Mesenchymal stem cell (in vitro differentiated cells and primary cell): ENCODE data around the gene SOX10.

ENCODE experiments used
- DNase-seq: peaks from one replicate; pipeline ENCODE4 v3.0.0-alpha.2; 2013
- H2AFZ ChIP-seq: one replicate; pipeline ENCODE4 v1.6.1; 2013; ENCODE audit warnings: low read depth, mild to moderate bottlenecking, control low read depth, inconsistent platforms, low read length, moderate library complexity
- H2AK5ac ChIP-seq: 2 replicates; pipeline ENCODE4 v1.6.1; 2013; ENCODE audit warnings: low read length, moderate library complexity, mild to moderate bottlenecking, inconsistent platforms; ENCODE audit not compliant: severe bottlenecking
- H2BK120ac ChIP-seq: one replicate; pipeline ENCODE4 v1.6.1; 2013; ENCODE audit warnings: low read depth, mild to moderate bottlenecking, inconsistent platforms, low read length, moderate library complexity
- H2BK12ac ChIP-seq, 2 experiments: one replicate each; pipeline ENCODE4 v1.6.1; 2013; ENCODE audit warnings: inconsistent platforms in 2 of 2, low read length in 2 of 2, mild to moderate bottlenecking in 2 of 2, moderate library complexity in 2 of 2, control low read depth in 1 of 2
- H2BK15ac ChIP-seq: one replicate; pipeline ENCODE4 v1.6.1; 2013; ENCODE audit warnings: mild to moderate bottlenecking, low read depth, inconsistent platforms; ENCODE audit not compliant: poor library complexity, severe bottlenecking
- H2BK5ac ChIP-seq: 2 replicates; pipeline ENCODE4 v1.6.1; 2013; ENCODE audit warnings: low read depth, mild to moderate bottlenecking, low read length, control low read depth, inconsistent platforms; ENCODE audit not compliant: poor library complexity, severe bottlenecking
- H3K14ac ChIP-seq, 2 experiments: one replicate each; pipeline ENCODE4 v1.6.1; 2013; ENCODE audit warnings: inconsistent platforms in 2 of 2, low read length in 2 of 2, control low read depth in 1 of 2, mild to moderate bottlenecking in 1 of 2, moderate library complexity in 1 of 2
- H3K18ac ChIP-seq, 2 experiments: one replicate each; pipeline ENCODE4 v1.6.1; 2013; ENCODE audit warnings: inconsistent platforms in 2 of 2, low read length in 2 of 2, control low read depth in 1 of 2, low read depth in 1 of 2, mild to moderate bottlenecking in 1 of 2
- H3K23ac ChIP-seq, 2 experiments: one replicate each; pipeline ENCODE4 v1.6.1; 2013; ENCODE audit warnings: inconsistent platforms in 2 of 2, low read length in 2 of 2, mild to moderate bottlenecking in 2 of 2, moderate library complexity in 2 of 2, control low read depth in 1 of 2
- H3K27ac ChIP-seq: 2 replicates; pipeline ENCODE4 v1.5.1; 2013; ENCODE audit warnings: mild to moderate bottlenecking, moderate library complexity, low read length, control low read depth, inconsistent platforms; ENCODE audit not compliant: poor library complexity, severe bottlenecking
- H3K27me3 ChIP-seq, 2 experiments: 2 replicates each; pipeline versions ENCODE4 v1.6.1 to v1.7.0; 2013; ENCODE audit warnings: low read length in 2 of 2, mild to moderate bottlenecking in 2 of 2, moderate library complexity in 2 of 2, control low read depth in 1 of 2, inconsistent platforms in 1 of 2; ENCODE audit not compliant: control insufficient read depth in 1 of 2, insufficient read depth in 1 of 2
- H3K36me3 ChIP-seq, 2 experiments: 2 replicates each; pipeline versions ENCODE4 v1.6.1 to v1.7.0; 2013; ENCODE audit warnings: low read length in 2 of 2, control low read depth in 1 of 2, inconsistent platforms in 1 of 2, low read depth in 1 of 2, mild to moderate bottlenecking in 1 of 2; ENCODE audit not compliant: insufficient read depth in 2 of 2, control insufficient read depth in 1 of 2
- H3K4ac ChIP-seq, 2 experiments: one replicate each; pipeline ENCODE4 v1.6.1; 2013; ENCODE audit warnings: inconsistent platforms in 2 of 2, low read length in 2 of 2, mild to moderate bottlenecking in 2 of 2, moderate library complexity in 2 of 2, control low read depth in 1 of 2, low read depth in 1 of 2
- H3K4me1 ChIP-seq: 2 replicates; pipeline ENCODE4 v1.6.1; 2013; ENCODE audit warnings: low read depth, low read length, control low read depth; ENCODE audit not compliant: control insufficient read depth, insufficient read depth
- H3K4me2 ChIP-seq: 2 replicates; pipeline ENCODE4 v1.6.1; 2013; ENCODE audit warnings: low read length, mild to moderate bottlenecking, inconsistent platforms; ENCODE audit not compliant: poor library complexity, severe bottlenecking
- H3K4me3 ChIP-seq, 2 experiments: 2 replicates each; pipeline versions ENCODE4 v1.5.1 to v1.7.0; 2013; ENCODE audit warnings: low read length in 2 of 2, mild to moderate bottlenecking in 2 of 2, control low read depth in 1 of 2, low read depth in 1 of 2; ENCODE audit not compliant: insufficient read depth in 1 of 2
- H3K79me1 ChIP-seq: replicated peaks from 2 replicates; pipeline ENCODE4 v1.6.1; 2013; ENCODE audit warnings: mild to moderate bottlenecking, control low read depth, low read length, inconsistent platforms; ENCODE audit not compliant: poor library complexity, severe bottlenecking
- H3K9ac ChIP-seq: 2 replicates; pipeline ENCODE4 v1.7.0; 2013; ENCODE audit warnings: mild to moderate bottlenecking, low read length, moderate library complexity
- H3K9me3 ChIP-seq: 2 replicates; pipeline ENCODE4 v1.7.0; 2013; ENCODE audit warnings: mild to moderate bottlenecking, low read length; ENCODE audit not compliant: control insufficient read depth
- H4K8ac ChIP-seq: one replicate; pipeline ENCODE4 v1.6.1; 2013; ENCODE audit warnings: inconsistent platforms, mild to moderate bottlenecking, low read length, moderate library complexity
- H4K91ac ChIP-seq: one replicate; pipeline ENCODE4 v1.6.1; 2013; ENCODE audit warnings: mild to moderate bottlenecking, low read length, inconsistent platforms
- WGBS: methylation state at CpG from one replicate; pipeline ENCODE4 v1.1.7; 2013; ENCODE audit warnings: mixed read lengths; 5-methylcytosine and 5-hydroxymethylcytosine counted together

The SOX10 gene

DNA sequence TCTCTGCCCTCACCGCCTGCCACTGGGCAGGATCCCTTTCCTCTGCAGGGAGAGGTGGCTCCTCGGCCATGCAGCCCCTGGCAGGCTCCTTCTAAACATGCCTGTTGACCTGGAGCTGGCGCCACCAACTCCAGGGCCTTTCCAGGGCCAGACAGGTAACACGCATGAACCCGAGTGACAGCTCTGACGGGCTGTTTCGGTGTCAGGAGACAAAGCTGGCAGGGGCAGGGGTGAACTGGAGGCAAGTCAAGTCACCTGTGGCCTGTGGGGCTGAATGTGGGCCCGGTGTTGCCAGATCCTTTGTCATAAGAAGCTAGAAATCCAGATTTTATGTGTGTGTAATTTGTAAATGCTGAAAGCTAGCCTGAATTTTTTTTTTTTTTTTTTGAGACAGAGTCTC, 42.2 kb downstream of the SOX10 start:
- H2AFZ ChIP-seq, result no peak overlapping the region
- H3K14ac ChIP-seq, result no peak overlapping the region
- no peak for DNase-seq
- H3K27me3 ChIP-seq, result no peaks in the 10 kb centered on the region
- no peak overlapping the region for H3K4me3 ChIP-seq
- H2BK120ac ChIP-seq, result no peak overlapping the region
- H3K9ac ChIP-seq, result no peak overlapping the region
- H3K36me3 ChIP-seq, result peaks cover 65 to 74% of the 10 kb centered on the region in 2 experiments
- H2AK5ac ChIP-seq, result no peak overlapping the region
- H3K23ac ChIP-seq, result no peak overlapping the region
- H3K18ac ChIP-seq, result no peak overlapping the region
- no peak overlapping the region for H3K4ac ChIP-seq
- H3K4me2 ChIP-seq, result no peak overlapping the region
- H4K91ac ChIP-seq, result no peak overlapping the region
- H2BK12ac ChIP-seq, result no peak overlapping the region
- H2BK5ac ChIP-seq, result no peak overlapping the region
- no peak overlapping the region for H3K27ac ChIP-seq
- H2BK15ac ChIP-seq, result no peak overlapping the region
- no peaks in the 10 kb centered on the region for H3K9me3 ChIP-seq
- H3K4me1 ChIP-seq, result peaks cover 13% of the 10 kb centered on the region
- 97% methylated on average over 8 of the region's 8 CpGs for WGBS
- H3K79me1 ChIP-seq, result peaks cover 15% of the 10 kb centered on the region
- H4K8ac ChIP-seq, result no peak overlapping the region

DNA sequence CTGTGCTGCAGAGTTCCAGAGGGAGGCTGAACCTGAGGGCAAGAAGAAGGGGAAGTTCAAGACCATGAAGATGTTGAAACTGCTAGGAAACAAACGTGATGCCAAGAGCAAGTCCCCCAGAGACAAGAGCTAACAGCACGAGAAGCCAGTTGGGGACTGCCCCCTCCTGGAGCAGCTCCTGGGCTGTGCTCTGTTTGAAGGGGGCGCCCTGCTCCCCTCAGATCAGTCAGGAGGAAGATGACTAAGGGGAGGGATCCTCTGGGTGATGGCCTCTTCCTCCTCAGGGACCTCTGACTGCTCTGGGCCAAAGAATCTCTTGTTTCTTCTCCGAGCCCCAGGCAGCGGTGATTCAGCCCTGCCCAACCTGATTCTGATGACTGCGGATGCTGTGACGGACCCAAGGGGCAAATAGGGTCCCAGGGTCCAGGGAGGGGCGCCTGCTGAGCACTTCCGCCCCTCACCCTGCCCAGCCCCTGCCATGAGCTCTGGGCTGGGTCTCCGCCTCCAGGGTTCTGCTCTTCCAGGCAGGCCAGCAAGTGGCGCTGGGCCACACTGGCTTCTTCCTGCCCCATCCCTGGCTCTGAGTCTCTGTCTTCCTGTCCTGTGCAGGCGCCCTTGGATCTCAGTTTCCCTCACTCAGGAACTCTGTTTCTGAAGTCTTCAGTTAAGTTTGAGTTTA, 43.5 kb downstream of the SOX10 start:
- H4K91ac ChIP-seq, result no peak overlapping the region
- no peak overlapping the region for H3K4me2 ChIP-seq
- H2BK120ac ChIP-seq, result no peak overlapping the region
- H3K4me3 ChIP-seq, result peak overlapping the region in 1 of 2 experiments; percentile 47
- no peak overlapping the region for H4K8ac ChIP-seq
- peaks cover 76 to 85% of the 10 kb centered on the region in 2 experiments for H3K36me3 ChIP-seq
- H2AK5ac ChIP-seq, result no peak overlapping the region
- H2BK15ac ChIP-seq, result no peak overlapping the region
- H3K14ac ChIP-seq, result no peak overlapping the region
- no peaks in the 10 kb centered on the region for H3K27me3 ChIP-seq
- DNase-seq, result no peak
- no peak overlapping the region for H2AFZ ChIP-seq
- H2BK12ac ChIP-seq, result no peak overlapping the region
- no peak overlapping the region for H3K18ac ChIP-seq
- H3K4ac ChIP-seq, result no peak overlapping the region
- H2BK5ac ChIP-seq, result no peak overlapping the region
- H3K9ac ChIP-seq, result peak overlapping the region; percentile 64
- 87% methylated on average over 12 of the region's 12 CpGs for WGBS
- H3K27ac ChIP-seq, result no peak overlapping the region
- peaks cover 20% of the 10 kb centered on the region for H3K79me1 ChIP-seq
- H3K9me3 ChIP-seq, result no peaks in the 10 kb centered on the region
- peaks cover 13% of the 10 kb centered on the region for H3K4me1 ChIP-seq
- no peak overlapping the region for H3K23ac ChIP-seq

- peaks cover 59 to 69% of the 10 kb centered on the region in 2 experiments for H3K36me3 ChIP-seq
Measured at GRCh38 chr22:37933711-37934376, 50.5 kb downstream of the SOX10 start.

GRCh38 chr22:37932821-37933578, 51.4 kb downstream of the SOX10 start:
- Histone ChIP-seq H4K8ac (no peak overlapping the region), H3K14ac (no peak overlapping the region), H2AFZ (no peak overlapping the region), H3K79me1 (peaks cover 28% of the 10 kb centered on the region), H3K36me3 (peaks cover 63 to 70% of the 10 kb centered on the region in 2 experiments), H2BK12ac (peak overlapping the region in 1 of 2 experiments; percentile 3), H3K4me1 (peaks cover 22% of the 10 kb centered on the region), H2AK5ac (no peak overlapping the region), H2BK15ac (peak overlapping the region; percentile 50), H3K27me3 (no peaks in the 10 kb centered on the region), H3K4me3 (no peak overlapping the region), H3K9ac (peak overlapping the region; percentile 26), H3K23ac (no peak overlapping the region), H2BK5ac (no peak overlapping the region), H4K91ac (no peak overlapping the region), H3K18ac (peak overlapping the region in 1 of 2 experiments; percentile 5), H3K27ac (no peak overlapping the region), H3K4me2 (no peak overlapping the region), H2BK120ac (no peak overlapping the region), H3K9me3 (no peaks in the 10 kb centered on the region), H3K4ac (no peak overlapping the region)
- WGBS, result 94% methylated on average over 21 of the region's 21 CpGs
- DNase-seq, result no peak

More at GRCh38 chr22:37933711-37934376, 50.5 kb downstream of the SOX10 start:
- H3K79me1 ChIP-seq, result peaks cover 25% of the 10 kb centered on the region
- H2BK12ac ChIP-seq, result no peak overlapping the region
- H3K18ac ChIP-seq, result peak overlapping the region in 1 of 2 experiments; percentile 38
- H3K23ac ChIP-seq, result no peak overlapping the region
- H3K4me2 ChIP-seq, result no peak overlapping the region
- H2AK5ac ChIP-seq, result no peak overlapping the region
- peak; percentile 95 for DNase-seq
- no peak overlapping the region for H3K4ac ChIP-seq
- H3K14ac ChIP-seq, result no peak overlapping the region
- H3K27ac ChIP-seq, result peak overlapping the region; percentile 45
- H3K27me3 ChIP-seq, result no peaks in the 10 kb centered on the region
- no peak overlapping the region for H4K91ac ChIP-seq
- 8% methylated on average over 13 of the region's 13 CpGs for WGBS
- no peak overlapping the region for H2AFZ ChIP-seq
- no peak overlapping the region for H3K4me3 ChIP-seq
- no peak overlapping the region for H4K8ac ChIP-seq
- peak overlapping the region; percentile 82 for H3K9ac ChIP-seq
- no peaks in the 10 kb centered on the region for H3K9me3 ChIP-seq
- peak overlapping the region; percentile 12 for H2BK15ac ChIP-seq
- no peak overlapping the region for H2BK5ac ChIP-seq
- peaks cover 22% of the 10 kb centered on the region for H3K4me1 ChIP-seq
- H2BK120ac ChIP-seq, result no peak overlapping the region
